ENCODE results near the gene CHD8.

CHD8 gene

GRCh38 chr14:21437063-21437901 lies 18.6 kb downstream of the CHD8 start:
- peak; percentile 100 for DNase-seq (ENCODE audit: low read depth, low spot score)

GRCh38 chr14:21436567-21437062 lies 19.3 kb downstream of the CHD8 start:
- DNase-seq (ENCODE audit: low read depth, low spot score), result no peak

- DNase-seq (ENCODE audit: low read depth, low spot score), result no peak
Measured at GRCh38 chr14:21431126-21431525, 24.8 kb downstream of the CHD8 start.

- no peak for DNase-seq (ENCODE audit: low read depth, low spot score)
Measured at GRCh38 chr14:21428930-21429329, 27.0 kb downstream of the CHD8 start.

- DNase-seq (ENCODE audit: low read depth, low spot score), result no peak
Measured at GRCh38 chr14:21426692-21427091, 29.2 kb downstream of the CHD8 start.

GRCh38 chr14:21419528-21419927 lies 36.4 kb downstream of the CHD8 start:
- no peak for DNase-seq (ENCODE audit: low read depth, low spot score)

GRCh38 chr14:21415329-21415728 lies 40.6 kb downstream of the CHD8 start:
- no peak for DNase-seq (ENCODE audit: low read depth, low spot score)

GRCh38 chr14:21414137-21414631 lies 41.7 kb downstream of the CHD8 start:
- DNase-seq (ENCODE audit: low read depth, low spot score), result no peak

- no peak for DNase-seq (ENCODE audit: low read depth, low spot score)
Measured at GRCh38 chr14:21408147-21408546, 47.8 kb downstream of the CHD8 start.

GRCh38 chr14:21406213-21406612 lies 49.7 kb downstream of the CHD8 start:
- DNase-seq (ENCODE audit: low read depth, low spot score), result no peak

- no peak for DNase-seq (ENCODE audit: low read depth, low spot score)
Measured at GRCh38 chr14:21405097-21405496, 50.8 kb downstream of the CHD8 start.

- DNase-seq (ENCODE audit: low read depth, low spot score), result no peak
Measured at GRCh38 chr14:21399311-21399870, 56.5 kb downstream of the CHD8 start.

GRCh38 chr14:21398901-21399300 lies 57.0 kb downstream of the CHD8 start:
- DNase-seq (ENCODE audit: low read depth, low spot score), result no peak

- no peak for DNase-seq (ENCODE audit: low read depth, low spot score)
Measured at GRCh38 chr14:21395450-21395849, 60.5 kb downstream of the CHD8 start.

- DNase-seq (ENCODE audit: low read depth, low spot score), result no peak
Measured at GRCh38 chr14:21385188-21385904, 70.6 kb downstream of the CHD8 start.

GRCh38 chr14:21384494-21384851 lies 71.5 kb downstream of the CHD8 start:
- no peak for DNase-seq (ENCODE audit: low read depth, low spot score)

- DNase-seq (ENCODE audit: low read depth, low spot score), result peak; percentile 92
Measured at GRCh38 chr14:21383848-21384493, 72.0 kb downstream of the CHD8 start, which contains the start of gene SUPT16H. Gene SUPT16H, minus strand, starts transcription at chr14:21384019. Its CDS starts 92 bp downstream, at chr14:21383927.

GRCh38 chr14:21382886-21383847 lies 72.8 kb downstream of the CHD8 start:
- peak; percentile 6 for DNase-seq (ENCODE audit: low read depth, low spot score)

- no peak for DNase-seq (ENCODE audit: low read depth, low spot score)
Measured at GRCh38 chr14:21382095-21382494, 73.8 kb downstream of the CHD8 start.

- DNase-seq (ENCODE audit: low read depth, low spot score), result no peak
Measured at GRCh38 chr14:21379338-21379737, 76.6 kb downstream of the CHD8 start.

GRCh38 chr14:21373980-21374379 lies 81.9 kb downstream of the CHD8 start:
- no peak for DNase-seq (ENCODE audit: low read depth, low spot score)

Measured in activated CD4-positive, CD25-positive, alpha-beta regulatory T cell treated with anti-CD3 and anti-CD28 coated beads, Interleukin-2, amount 50 U/mL, for 16 hours (primary cell).